Transverse colon (tissue), 4 donors: ENCODE measurements around the gene PCNX2. TPM values are rescaled to one million over a fixed set of nuclear protein-coding genes. Genes with fewer than 3 reads are reported as not detected.

Experiments used
- DNase-seq: peaks from one replicate; pipeline ENCODE4 v3.0.0-alpha.2; 2019
- H3K27ac ChIP-seq, 4 donors: fragments of 200-600 bp; sonication (generic); 2 replicates each; pipeline ENCODE4 v1.5.1; 2016 to 2018; ENCODE audit warnings: inconsistent platforms in 4 of 4
- H3K27me3 ChIP-seq: fragments of 200-600 bp; sonication (generic); 2 replicates; pipeline ENCODE4 v1.5.1; 2017; ENCODE audit warnings: inconsistent platforms
- H3K36me3 ChIP-seq, 4 donors: fragments of 200-600 bp; sonication (generic); 2 replicates each; pipeline ENCODE4 v1.5.1; 2017 to 2019; ENCODE audit warnings: inconsistent platforms in 4 of 4
- H3K4me1 ChIP-seq, 4 donors: fragments of 200-600 bp; sonication (generic); 2 replicates each; pipeline ENCODE4 v1.5.1; 2017 to 2020; ENCODE audit warnings: inconsistent platforms in 4 of 4
- H3K4me3 ChIP-seq, 4 donors: fragments of 200-600 bp; sonication (generic); 1 replicate in 1 of 4; 2 replicates in 3 of 4; pipeline versions ENCODE4 v1.5.1 to v1.6.1; 2017 to 2019; ENCODE audit warnings: inconsistent platforms in 4 of 4
- H3K9me3 ChIP-seq, 2 donors: fragments of 200-600 bp; sonication (generic); 2 replicates each; pipeline ENCODE4 v1.5.1; 2017 to 2019; ENCODE audit warnings: inconsistent platforms in 2 of 2
- CTCF ChIP-seq, 5 experiments: fragments of 200-600 bp in 3 of 5; fragments of 450-650 bp in 2 of 5; sonication (generic) in 3 of 5; IDR thresholded peaks; 1 replicate in 2 of 5; 2 replicates in 3 of 5; pipeline ENCODE4 v1.5.1; 2016 to 2017; ENCODE audit warnings: antibody characterized with exemption in 5 of 5, inconsistent platforms in 3 of 5, mild to moderate bottlenecking in 2 of 5, moderate library complexity in 1 of 5
- EP300 ChIP-seq: sonication (generic); formaldehyde crosslinking; IDR thresholded peaks from one replicate; pipeline ENCODE4 v1.6.1; 2017; ENCODE audit warnings: antibody characterized with exemption, low read depth
- POLR2A ChIP-seq: fragments of 450-650 bp; IDR thresholded peaks from one replicate; pipeline ENCODE4 v1.6.1; 2016; ENCODE audit warnings: antibody characterized with exemption, mild to moderate bottlenecking, moderate library complexity
- POLR2AphosphoS5 ChIP-seq, 3 donors: sonication (generic); formaldehyde crosslinking; IDR thresholded peaks; one replicate each; pipeline ENCODE4 v1.6.1; 2016; ENCODE audit warnings: antibody characterized with exemption in 3 of 3
- WGBS, 2 donors: methylation state at CpG; one replicate each; pipeline ENCODE4 v1.1.5; 2018; ENCODE audit warnings: low coverage in 1 of 2; 5-methylcytosine and 5-hydroxymethylcytosine counted together
- in situ Hi-C, 4 donors: fragments of 200-750 bp; cut with MboI; loops; one replicate each; pipeline versions ENCODE4 v1.15.0 to v1.15.1; 2017; ENCODE audit warnings: low sequenced_read_pairs in 3 of 4, low pct_ligation_motif_present in 1 of 4, low pct_unique_long_range_greater_than_20kb in 1 of 4
- intact Hi-C: fragments of 100-400 bp; cut with DNase I; formaldehyde crosslinking; loops from one replicate; pipeline ENCODE4 v1.15.1; 2023; ENCODE audit warnings: low total_unique reads
- total RNA-seq, 4 donors: library from RNA; depleted of rRNA; stranded (reverse); fragments of >200 nt; gene quantifications; one replicate each; pipeline ENCODE4 v1.1.0, GENCODE V29; 2016

Gene PCNX2
- total RNA-seq, 4 donors from 2014 or later: 6.8 to 518 (median 11.8) TPM

- Histone ChIP-seq H3K36me3 (no peaks in the 10 kb centered on the region), H3K4me3 (no peak overlapping the region), H3K9me3 (no peaks in the 10 kb centered on the region), H3K4me1 (no peaks in the 10 kb centered on the region), H3K27me3 (no peaks in the 10 kb centered on the region), H3K27ac (no peak overlapping the region)
- TF ChIP-seq EP300 (no peak), POLR2AphosphoS5 (IDR thresholded peaks at IDR 0.05) (no peak), CTCF (IDR thresholded peaks at IDR 0.05) (no peak), POLR2A (no peak)
- DNase-seq: no peak
- intact Hi-C loops (no loop called here), in situ Hi-C loops (no loop called here)
- 65 to 82% methylated on average over 2 to 3 of the region's 3 CpGs for WGBS, 2 donors
Measured at GRCh38 chr1:233215135-233215760, 80.3 kb downstream of the PCNX2 start.

GRCh38 chr1:233211595-233211994 is 83.9 kb downstream of the PCNX2 start:
- Histone ChIP-seq H3K36me3 (no peaks in the 10 kb centered on the region), H3K27ac (no peak overlapping the region), H3K4me1 (no peaks in the 10 kb centered on the region), H3K4me3 (no peak overlapping the region), H3K27me3 (no peaks in the 10 kb centered on the region), H3K9me3 (no peaks in the 10 kb centered on the region)
- intact Hi-C loops: no loop called here
- no peak for TF ChIP-seq CTCF (IDR thresholded peaks at IDR 0.05)
- no peak for TF ChIP-seq EP300
- TF ChIP-seq POLR2AphosphoS5 (IDR thresholded peaks at IDR 0.05): no peak
- no peak for TF ChIP-seq POLR2A
- 95 to 100% methylated on average over 3 to 5 of the region's 5 CpGs for WGBS, 2 donors
- in situ Hi-C loops: no loop called here
- no peak for DNase-seq

GRCh38 chr1:233211106-233211505 is 84.4 kb downstream of the PCNX2 start:
- no peak for TF ChIP-seq POLR2AphosphoS5 (IDR thresholded peaks at IDR 0.05)
- no peak for TF ChIP-seq CTCF (IDR thresholded peaks at IDR 0.05)
- no peak for TF ChIP-seq POLR2A
- no peak for TF ChIP-seq EP300
- H3K36me3 ChIP-seq: no peaks in the 10 kb centered on the region
- WGBS, 2 donors: 85 to 100% methylated on average over 1 of the region's 1 CpG
- no peaks in the 10 kb centered on the region for H3K27me3 ChIP-seq
- in situ Hi-C loops: no loop called here
- no peaks in the 10 kb centered on the region for H3K9me3 ChIP-seq
- H3K4me1 ChIP-seq: no peaks in the 10 kb centered on the region
- H3K27ac ChIP-seq: no peak overlapping the region
- intact Hi-C loops: no loop called here
- H3K4me3 ChIP-seq: no peak overlapping the region
- DNase-seq: no peak

- in situ Hi-C loops: no loop called here
- intact Hi-C loops: no loop called here
- no peak overlapping the region for H3K4me3 ChIP-seq
Measured at GRCh38 chr1:233209481-233209880, 86.0 kb downstream of the PCNX2 start.

More at GRCh38 chr1:233209481-233209880, 86.0 kb downstream of the PCNX2 start:
- no peaks in the 10 kb centered on the region for H3K4me1 ChIP-seq
- WGBS, 2 donors: 86 to 92% methylated on average over 2 of the region's 2 CpGs
- TF ChIP-seq POLR2AphosphoS5 (IDR thresholded peaks at IDR 0.05) (no peak), CTCF (IDR thresholded peaks at IDR 0.05) (no peak), POLR2A (no peak), EP300 (no peak)
- no peaks in the 10 kb centered on the region for H3K27me3 ChIP-seq
- H3K27ac ChIP-seq: no peak overlapping the region
- H3K9me3 ChIP-seq: no peaks in the 10 kb centered on the region
- DNase-seq: no peak
- no peaks in the 10 kb centered on the region for H3K36me3 ChIP-seq
